DND-41 (cell line): ENCODE data around the gene THRA.

ENCODE experiments used
- CTCF ChIP-seq: IDR thresholded peaks from 2 replicates; pipeline ENCODE4 v1.5.1; 2012; ENCODE audit warnings: borderline replicate concordance, low read length, moderate library complexity, mild to moderate bottlenecking; ENCODE audit not compliant: poor library complexity, severe bottlenecking; ENCODE audit errors: extremely low read depth
- EZH2 ChIP-seq: IDR thresholded peaks from 3 replicates; pipeline ENCODE4 v1.6.1; 2012; ENCODE audit warnings: borderline replicate concordance, low read depth, mild to moderate bottlenecking, moderate library complexity, low read length, inconsistent platforms; ENCODE audit not compliant: severe bottlenecking

GRCh38 chr17:40110026-40110845, 47.5 kb downstream of the THRA start:
- no peak for TF ChIP-seq CTCF
- TF ChIP-seq EZH2: no peak
